HEK293 (cell line): Measurements from ENCODE around the gene FDX1.

Source experiments
- CTCF ChIA-PET: fragments of 350-600 bp; formaldehyde crosslinking; extraction: SDS; loops from one replicate; lab custom pipeline; 2021; ENCODE audit warnings: antibody characterized with exemption; lab: Yijun Ruan, JAX
- POLR2A ChIA-PET: fragments of 300-600 bp; formaldehyde crosslinking; extraction: SDS; loops from one replicate; lab custom pipeline; 2020; ENCODE audit warnings: antibody characterized with exemption, inconsistent platforms; lab: Yijun Ruan, JAX
- H3K27ac ChIP-seq: fragments of 200-500 bp; sonication (Bioruptor generic); 2 replicates; pipeline ENCODE4 v1.5.1; 2014; ENCODE audit warnings: low read depth, low read length, control low read depth, inconsistent platforms; ENCODE audit errors: extremely low read depth
- H3K36me3 ChIP-seq, 2 experiments: fragments of 200-500 bp in 1 of 2; sonication (Bioruptor generic) in 1 of 2; 1 replicate in 1 of 2; 2 replicates in 1 of 2; pipeline ENCODE4 v1.5.1; 2014 to 2017; ENCODE audit warnings: inconsistent platforms in 2 of 2, low read length in 2 of 2; ENCODE audit not compliant: control insufficient read depth in 2 of 2, insufficient read depth in 1 of 2
- H3K4me1 ChIP-seq: fragments of 200-500 bp; sonication (Bioruptor generic); 2 replicates; pipeline ENCODE4 v1.5.1; 2014; ENCODE audit warnings: mild to moderate bottlenecking, low read length, inconsistent platforms; ENCODE audit not compliant: control insufficient read depth, insufficient read depth
- H3K4me3 ChIP-seq: 2 replicates; pipeline ENCODE4 v1.5.1; 2011; ENCODE audit warnings: low read depth, mild to moderate bottlenecking, control low read depth, low read length, moderate library complexity
- H3K9me3 ChIP-seq: fragments of 200-500 bp; sonication (Bioruptor generic); 2 replicates; pipeline ENCODE4 v1.5.1; 2014; ENCODE audit warnings: low read depth, low read length, inconsistent platforms; ENCODE audit not compliant: control insufficient read depth, insufficient read depth
- AEBP2 ChIP-seq: fragments of 450-650 bp; formaldehyde crosslinking; IDR thresholded peaks from 2 replicates; pipeline ENCODE4 v1.5.1; 2016; ENCODE audit warnings: missing biosample characterization, missing genetic modification characterization, borderline replicate concordance
- GLI4 ChIP-seq: fragments of 450-650 bp; formaldehyde crosslinking; IDR thresholded peaks from 2 replicates; pipeline ENCODE4 v1.5.1; 2016; ENCODE audit warnings: missing biosample characterization, missing genetic modification characterization
- HOXA7 ChIP-seq: sonication (generic); formaldehyde crosslinking; IDR thresholded peaks from 2 replicates; pipeline ENCODE4 v1.8.1; 2022; ENCODE audit warnings: missing genetic modification reagents, borderline replicate concordance
- REPIN1 ChIP-seq: fragments of 450-650 bp; formaldehyde crosslinking; IDR thresholded peaks from 2 replicates; pipeline ENCODE4 v1.5.1; 2017; ENCODE audit warnings: missing biosample characterization, missing genetic modification characterization, low read depth
- SCRT1 ChIP-seq: fragments of 450-650 bp; formaldehyde crosslinking; IDR thresholded peaks from 2 replicates; pipeline ENCODE4 v1.5.1; 2016; ENCODE audit warnings: missing biosample characterization, missing genetic modification characterization, borderline replicate concordance
- WT1 ChIP-seq: fragments of 450-650 bp; formaldehyde crosslinking; IDR thresholded peaks from 2 replicates; pipeline ENCODE4 v1.5.1; 2016; ENCODE audit warnings: missing biosample characterization, missing genetic modification characterization
- ZNF16 ChIP-seq: fragments of 450-650 bp; formaldehyde crosslinking; IDR thresholded peaks from 2 replicates; pipeline ENCODE4 v1.5.1; 2016; ENCODE audit warnings: low read depth, missing biosample characterization, missing genetic modification characterization
- ZNF24 ChIP-seq: fragments of 450-650 bp; formaldehyde crosslinking; IDR thresholded peaks from 2 replicates; pipeline ENCODE4 v1.5.1; 2016; ENCODE audit warnings: missing biosample characterization, missing genetic modification characterization
- ZNF501 ChIP-seq: fragments of 450-650 bp; formaldehyde crosslinking; IDR thresholded peaks from 2 replicates; pipeline ENCODE4 v1.5.1; 2016; ENCODE audit warnings: missing biosample characterization, missing genetic modification characterization
- ZNF600 ChIP-seq: fragments of 450-650 bp; formaldehyde crosslinking; IDR thresholded peaks from 2 replicates; pipeline ENCODE4 v1.5.1; 2016; ENCODE audit warnings: missing biosample characterization, missing genetic modification characterization
- TF ChIP-seq, protein P1 (sequence below): IDR thresholded peaks from 2 replicates; pipeline ENCODE4 v1.6.1; 2011; ENCODE audit warnings: mild to moderate bottlenecking, low read depth, low read length, borderline replicate concordance
- TF ChIP-seq, protein P2 (sequence below): fragments of 450-650 bp; formaldehyde crosslinking; IDR thresholded peaks from 2 replicates; pipeline ENCODE4 v1.5.1; 2016; ENCODE audit warnings: missing biosample characterization, missing genetic modification characterization
- TF ChIP-seq, protein P3 (sequence below): fragments of 450-650 bp; formaldehyde crosslinking; IDR thresholded peaks from 2 replicates; pipeline ENCODE4 v1.5.1; 2016; ENCODE audit warnings: missing biosample characterization, missing genetic modification characterization
- TF ChIP-seq, protein P4 (sequence below): fragments of 450-650 bp; formaldehyde crosslinking; IDR thresholded peaks from 2 replicates; pipeline ENCODE4 v1.5.1; 2016; ENCODE audit warnings: missing biosample characterization, missing genetic modification characterization

The FDX1 gene

DNA sequence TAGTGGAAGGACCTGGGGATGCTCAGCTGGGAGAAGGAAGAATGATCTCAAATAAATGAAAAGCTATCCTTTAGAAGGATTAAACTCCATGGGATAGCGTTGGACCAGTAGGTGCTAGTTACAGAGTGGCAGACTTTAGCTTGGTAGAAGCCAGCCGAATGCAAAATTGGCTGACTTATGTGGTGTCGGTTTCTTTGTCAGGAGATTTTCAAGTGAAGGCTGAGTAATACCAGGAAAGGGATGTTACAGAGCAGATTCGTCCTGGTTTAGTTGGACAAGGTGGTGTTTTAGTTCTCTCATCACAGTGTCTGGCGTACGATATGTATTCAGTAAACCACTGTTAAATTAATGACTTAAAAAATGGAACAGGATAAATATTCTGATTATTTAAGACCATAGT is 26.0 kb downstream of the FDX1 start:
- no peak overlapping the region for H3K27ac ChIP-seq
- peaks cover 0 to 42% of the 10 kb centered on the region in 2 experiments; a peak in 2 of 3 replicates for H3K36me3 ChIP-seq

More for the DNA sequence above, 26.0 kb downstream of the FDX1 start:
- Histone ChIP-seq H3K9me3 (no peaks in the 10 kb centered on the region), H3K4me1 (no peaks in the 10 kb centered on the region), H3K4me3 (no peak overlapping the region)
- CTCF ChIA-PET = interaction anchor here (0.7 to 0.9 kb wide), 4 partner anchors 9 to 973 kb away, joined by 3 to 8 read pairs (median 3); no protein-coding TSS in a partner anchor
- TF ChIP-seq, protein P1, sequence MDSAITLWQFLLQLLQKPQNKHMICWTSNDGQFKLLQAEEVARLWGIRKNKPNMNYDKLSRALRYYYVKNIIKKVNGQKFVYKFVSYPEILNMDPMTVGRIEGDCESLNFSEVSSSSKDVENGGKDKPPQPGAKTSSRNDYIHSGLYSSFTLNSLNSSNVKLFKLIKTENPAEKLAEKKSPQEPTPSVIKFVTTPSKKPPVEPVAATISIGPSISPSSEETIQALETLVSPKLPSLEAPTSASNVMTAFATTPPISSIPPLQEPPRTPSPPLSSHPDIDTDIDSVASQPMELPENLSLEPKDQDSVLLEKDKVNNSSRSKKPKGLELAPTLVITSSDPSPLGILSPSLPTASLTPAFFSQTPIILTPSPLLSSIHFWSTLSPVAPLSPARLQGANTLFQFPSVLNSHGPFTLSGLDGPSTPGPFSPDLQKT = no peak
- TF ChIP-seq AEBP2 = no peak
- TF ChIP-seq, protein P2, sequence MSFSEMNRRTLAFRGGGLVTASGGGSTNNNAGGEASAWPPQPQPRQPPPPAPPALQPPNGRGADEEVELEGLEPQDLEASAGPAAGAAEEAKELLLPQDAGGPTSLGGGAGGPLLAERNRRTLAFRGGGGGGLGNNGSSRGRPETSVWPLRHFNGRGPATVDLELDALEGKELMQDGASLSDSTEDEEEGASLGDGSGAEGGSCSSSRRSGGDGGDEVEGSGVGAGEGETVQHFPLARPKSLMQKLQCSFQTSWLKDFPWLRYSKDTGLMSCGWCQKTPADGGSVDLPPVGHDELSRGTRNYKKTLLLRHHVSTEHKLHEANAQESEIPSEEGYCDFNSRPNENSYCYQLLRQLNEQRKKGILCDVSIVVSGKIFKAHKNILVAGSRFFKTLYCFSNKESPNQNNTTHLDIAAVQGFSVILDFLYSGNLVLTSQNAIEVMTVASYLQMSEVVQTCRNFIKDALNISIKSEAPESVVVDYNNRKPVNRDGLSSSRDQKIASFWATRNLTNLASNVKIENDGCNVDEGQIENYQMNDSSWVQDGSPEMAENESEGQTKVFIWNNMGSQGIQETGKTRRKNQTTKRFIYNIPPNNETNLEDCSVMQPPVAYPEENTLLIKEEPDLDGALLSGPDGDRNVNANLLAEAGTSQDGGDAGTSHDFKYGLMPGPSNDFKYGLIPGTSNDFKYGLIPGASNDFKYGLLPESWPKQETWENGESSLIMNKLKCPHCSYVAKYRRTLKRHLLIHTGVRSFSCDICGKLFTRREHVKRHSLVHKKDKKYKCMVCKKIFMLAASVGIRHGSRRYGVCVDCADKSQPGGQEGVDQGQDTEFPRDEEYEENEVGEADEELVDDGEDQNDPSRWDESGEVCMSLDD (tag by site-specific recombination) = no peak
- TF ChIP-seq GLI4 (tag by site-specific recombination) = no peak
- TF ChIP-seq, protein P3, sequence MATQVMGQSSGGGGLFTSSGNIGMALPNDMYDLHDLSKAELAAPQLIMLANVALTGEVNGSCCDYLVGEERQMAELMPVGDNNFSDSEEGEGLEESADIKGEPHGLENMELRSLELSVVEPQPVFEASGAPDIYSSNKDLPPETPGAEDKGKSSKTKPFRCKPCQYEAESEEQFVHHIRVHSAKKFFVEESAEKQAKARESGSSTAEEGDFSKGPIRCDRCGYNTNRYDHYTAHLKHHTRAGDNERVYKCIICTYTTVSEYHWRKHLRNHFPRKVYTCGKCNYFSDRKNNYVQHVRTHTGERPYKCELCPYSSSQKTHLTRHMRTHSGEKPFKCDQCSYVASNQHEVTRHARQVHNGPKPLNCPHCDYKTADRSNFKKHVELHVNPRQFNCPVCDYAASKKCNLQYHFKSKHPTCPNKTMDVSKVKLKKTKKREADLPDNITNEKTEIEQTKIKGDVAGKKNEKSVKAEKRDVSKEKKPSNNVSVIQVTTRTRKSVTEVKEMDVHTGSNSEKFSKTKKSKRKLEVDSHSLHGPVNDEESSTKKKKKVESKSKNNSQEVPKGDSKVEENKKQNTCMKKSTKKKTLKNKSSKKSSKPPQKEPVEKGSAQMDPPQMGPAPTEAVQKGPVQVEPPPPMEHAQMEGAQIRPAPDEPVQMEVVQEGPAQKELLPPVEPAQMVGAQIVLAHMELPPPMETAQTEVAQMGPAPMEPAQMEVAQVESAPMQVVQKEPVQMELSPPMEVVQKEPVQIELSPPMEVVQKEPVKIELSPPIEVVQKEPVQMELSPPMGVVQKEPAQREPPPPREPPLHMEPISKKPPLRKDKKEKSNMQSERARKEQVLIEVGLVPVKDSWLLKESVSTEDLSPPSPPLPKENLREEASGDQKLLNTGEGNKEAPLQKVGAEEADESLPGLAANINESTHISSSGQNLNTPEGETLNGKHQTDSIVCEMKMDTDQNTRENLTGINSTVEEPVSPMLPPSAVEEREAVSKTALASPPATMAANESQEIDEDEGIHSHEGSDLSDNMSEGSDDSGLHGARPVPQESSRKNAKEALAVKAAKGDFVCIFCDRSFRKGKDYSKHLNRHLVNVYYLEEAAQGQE = no peak
- no peak for TF ChIP-seq ZNF501 (tag by site-specific recombination)
- TF ChIP-seq REPIN1 = no peak
- no peak for TF ChIP-seq WT1 (tag by site-specific recombination)
- TF ChIP-seq SCRT1 (tag by site-specific recombination) = no peak
- no peak for TF ChIP-seq ZNF600
- TF ChIP-seq ZNF24 (tag by site-specific recombination) = no peak
- no peak for TF ChIP-seq HOXA7 (CRISPR knock-in tag)
- TF ChIP-seq ZNF16 (tag by site-specific recombination) = no peak
- TF ChIP-seq, protein P4, sequence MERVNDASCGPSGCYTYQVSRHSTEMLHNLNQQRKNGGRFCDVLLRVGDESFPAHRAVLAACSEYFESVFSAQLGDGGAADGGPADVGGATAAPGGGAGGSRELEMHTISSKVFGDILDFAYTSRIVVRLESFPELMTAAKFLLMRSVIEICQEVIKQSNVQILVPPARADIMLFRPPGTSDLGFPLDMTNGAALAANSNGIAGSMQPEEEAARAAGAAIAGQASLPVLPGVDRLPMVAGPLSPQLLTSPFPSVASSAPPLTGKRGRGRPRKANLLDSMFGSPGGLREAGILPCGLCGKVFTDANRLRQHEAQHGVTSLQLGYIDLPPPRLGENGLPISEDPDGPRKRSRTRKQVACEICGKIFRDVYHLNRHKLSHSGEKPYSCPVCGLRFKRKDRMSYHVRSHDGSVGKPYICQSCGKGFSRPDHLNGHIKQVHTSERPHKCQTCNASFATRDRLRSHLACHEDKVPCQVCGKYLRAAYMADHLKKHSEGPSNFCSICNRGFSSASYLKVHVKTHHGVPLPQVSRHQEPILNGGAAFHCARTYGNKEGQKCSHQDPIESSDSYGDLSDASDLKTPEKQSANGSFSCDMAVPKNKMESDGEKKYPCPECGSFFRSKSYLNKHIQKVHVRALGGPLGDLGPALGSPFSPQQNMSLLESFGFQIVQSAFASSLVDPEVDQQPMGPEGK = no peak
- POLR2A ChIA-PET = interaction anchor here (0.7 kb wide), 1 partner anchor 61 kb away, joined by 7 read pairs; no protein-coding TSS in a partner anchor
